Stomach (tissue), 19 donors: Measurements from ENCODE around the gene DBNL. TPM values are rescaled to one million over a fixed set of nuclear protein-coding genes. Genes with fewer than 3 reads are reported as not detected.
"Not testable (repeated sequence)": the region's sequence is repeated elsewhere in the genome, so short reads cannot be mapped to it uniquely, and the experiment has no call there.

Source experiments
- DNase-seq, 2 donors: peaks; one replicate each; pipeline versions ENCODE4 v3.0.0 to v3.0.0-alpha.2; 2013 to 2019
- H3K27ac ChIP-seq, 5 donors: fragments of 200-600 bp in 4 of 5; sonication (generic) in 4 of 5; one replicate each; pipeline ENCODE4 v1.5.1; 2013 to 2019; ENCODE audit warnings: mild to moderate bottlenecking in 1 of 5, moderate library complexity in 1 of 5
- H3K27me3 ChIP-seq, 3 donors: fragments of 200-600 bp; sonication (generic); one replicate each; pipeline ENCODE4 v1.5.1; 2017 to 2019; ENCODE audit warnings: mixed run types in 1 of 3
- H3K36me3 ChIP-seq, 4 donors: fragments of 200-600 bp; sonication (generic); 1 replicate in 3 of 4; 2 replicates in 1 of 4; pipeline ENCODE4 v1.5.1; 2016 to 2019
- H3K4me1 ChIP-seq, 4 donors: fragments of 200-600 bp; sonication (generic); one replicate each; pipeline ENCODE4 v1.5.1; 2016 to 2019
- H3K4me3 ChIP-seq, 4 donors: fragments of 200-600 bp; sonication (generic) in 3 of 4; one replicate each; pipeline ENCODE4 v1.5.1; 2016 to 2019; ENCODE audit warnings: mild to moderate bottlenecking in 1 of 4
- H3K9me3 ChIP-seq, 4 donors: fragments of 200-600 bp; sonication (generic); one replicate each; pipeline ENCODE4 v1.5.1; 2016 to 2019
- CTCF ChIP-seq, 7 experiments: fragments of 450-650 bp in 4 of 7; fragments of 200-600 bp in 3 of 7; sonication (generic) in 3 of 7; IDR thresholded peaks; one replicate each; pipeline ENCODE4 v1.5.1; 2016 to 2019; ENCODE audit warnings: antibody characterized with exemption in 7 of 7, control low read depth in 2 of 7, mild to moderate bottlenecking in 1 of 7
- EP300 ChIP-seq: sonication (generic); formaldehyde crosslinking; IDR thresholded peaks from one replicate; pipeline ENCODE4 v1.6.1; 2017; ENCODE audit warnings: antibody characterized with exemption
- POLR2A ChIP-seq, 4 donors: fragments of 450-650 bp; IDR thresholded peaks; one replicate each; pipeline ENCODE4 v1.6.1; 2016; ENCODE audit warnings: antibody characterized with exemption in 4 of 4, control low read depth in 2 of 4, mild to moderate bottlenecking in 1 of 4, moderate library complexity in 1 of 4
- POLR2AphosphoS5 ChIP-seq, 3 donors: sonication (generic); formaldehyde crosslinking; IDR thresholded peaks; one replicate each; pipeline ENCODE4 v1.6.1; 2016; ENCODE audit warnings: antibody characterized with exemption in 3 of 3
- WGBS, 5 donors: extraction: QIAGEN DNeasy Blood & Tissue Kit in 3 of 5; methylation state at CpG; one replicate each; pipeline versions ENCODE4 v1.1.5 to v1.1.7; 2013 to 2018; 5-methylcytosine and 5-hydroxymethylcytosine counted together
- intact Hi-C: fragments of 100-400 bp; cut with DNase I; formaldehyde crosslinking; loops from one replicate; pipeline ENCODE4 v1.15.1; 2023; ENCODE audit warnings: low total_unique reads
- long read RNA-seq, 10 donors: transcript quantifications; one replicate each; lab custom pipeline, GENCODE V29; 2026
- polyA plus RNA-seq, 3 donors: library from polyadenylated mRNA; stranded (reverse); fragments of 200-250 nt; gene quantifications; one replicate each; pipeline ENCODE4 v1.2.3, GENCODE V29; 2013
- total RNA-seq, 5 donors: library from RNA; depleted of rRNA; stranded (reverse); fragments of >200 nt; gene quantifications; one replicate each; pipeline versions ENCODE4 v1.1.0 to v1.2.3, GENCODE V29; 2014 to 2016
- donor health status: healthy with polysubstance abuse.
- donor health status: Bipolar disorder and iron deficiency.
- donor health status: healthy.

The DBNL gene
- total RNA-seq, result 100 to 1,000 TPM in 2 of 5 donors, 10 to 100 TPM in 3; 27.4 to 154 (median 77.8) TPM
- 10 to 100 TPM; 75.9 to 98.7 (median 78.1) TPM for polyA plus RNA-seq
- long read RNA-seq, donor 1, transcript DBNL-210 (13 exons, 1,808 nt), result major isoform, 8 of 18 reads
- long read RNA-seq, donor 1, partial matches to known transcripts, result 10 of 18 reads
- long read RNA-seq, donor 1, other reads (novel, unspliced or antisense), result 0 of 18 reads
- long read RNA-seq, donor 2, transcript DBNL-220 (13 exons, 2,117 nt), result minor isoform, 5 of 13 reads
- long read RNA-seq, donor 2, transcript DBNL-210 (13 exons, 1,808 nt), result major isoform, 8 of 13 reads
- long read RNA-seq, donor 2, partial matches to known transcripts, result 0 of 13 reads
- long read RNA-seq, donor 2, other reads (novel, unspliced or antisense), result 0 of 13 reads
- long read RNA-seq, donor 3, partial matches to known transcripts, result 0 of 3 reads
- long read RNA-seq, donor 3, other reads (novel, unspliced or antisense), result 0 of 3 reads
- long read RNA-seq, donor 4, partial matches to known transcripts, result 0 of 1 reads
- long read RNA-seq, donor 4, other reads (novel, unspliced or antisense), result 0 of 1 reads
- long read RNA-seq, donor 5, transcript DBNL-210 (13 exons, 1,808 nt), result major isoform, 12 of 17 reads
- long read RNA-seq, donor 5, partial matches to known transcripts, result 0 of 17 reads
- long read RNA-seq, donor 5, other reads (novel, unspliced or antisense), result 0 of 17 reads
- long read RNA-seq, donor 6, transcript DBNL-220 (13 exons, 2,117 nt), result minor isoform, 8 of 24 reads
- long read RNA-seq, donor 6, transcript DBNL-210 (13 exons, 1,808 nt), result major isoform, 14 of 24 reads
- long read RNA-seq, donor 6, partial matches to known transcripts, result 0 of 24 reads
- long read RNA-seq, donor 6, other reads (novel, unspliced or antisense), result 0 of 24 reads
- long read RNA-seq, donor 7, transcript DBNL-220 (13 exons, 2,117 nt), result minor isoform, 8 of 28 reads
- long read RNA-seq, donor 7, transcript DBNL-210 (13 exons, 1,808 nt), result major isoform, 19 of 28 reads
- long read RNA-seq, donor 7, partial matches to known transcripts, result 0 of 28 reads
- long read RNA-seq, donor 7, other reads (novel, unspliced or antisense), result 0 of 28 reads
- long read RNA-seq, donor 8, transcript DBNL-210 (13 exons, 1,808 nt), result major isoform, 8 of 12 reads
- long read RNA-seq, donor 8, partial matches to known transcripts, result 0 of 12 reads
- long read RNA-seq, donor 8, other reads (novel, unspliced or antisense), result 0 of 12 reads
- long read RNA-seq, donor 9, partial matches to known transcripts, result 0 of 2 reads
- long read RNA-seq, donor 9, other reads (novel, unspliced or antisense), result 0 of 2 reads
- long read RNA-seq, donor 10, partial matches to known transcripts, result 0 of 13 reads
- long read RNA-seq, donor 10, other reads (novel, unspliced or antisense), result 5 of 13 reads

GRCh38 chr7:44044315-44045225 lies at the start of gene DBNL:
Gene DBNL, plus strand, starts transcription at chr7:44044702. Its CDS starts 36 bp downstream, at chr7:44044738.
- peak in 1 of 4 donors; percentile 53 for TF ChIP-seq POLR2A (IDR thresholded peaks at IDR 0.05)
- TF ChIP-seq CTCF (IDR thresholded peaks at IDR 0.05), result peak in 1 of 7 experiments; percentile 19
- TF ChIP-seq EP300, result no peak
- peak; percentile 61 to 97 (median 89) for TF ChIP-seq POLR2AphosphoS5 (IDR thresholded peaks at IDR 0.05)
- Histone ChIP-seq H3K27me3 (no peaks in the 10 kb centered on the region), H3K27ac (peak within 1 kb of the TSS; percentile 89 to 97 (median 91)), H3K9me3 (no peaks in the 10 kb centered on the region), H3K4me3 (peak within 1 kb of the TSS; percentile 68 to 93 (median 89)), H3K4me1 (peaks cover 33 to 70% (median 63%) of the 10 kb centered on the region in 4 donors), H3K36me3 (peaks cover under 1 to 11% (median 9%) of the 10 kb centered on the region in 4 donors)
- 0 to 1% (median 1%) methylated on average over 26 to 74 of the region's 74 CpGs for WGBS, 5 donors
- intact Hi-C loops, result no loop called here
- peak; percentile 97 for DNase-seq

GRCh38 chr7:43997532-43997931 lies 47.0 kb upstream of the DBNL start, which contains the start of gene SPDYE1:
Gene SPDYE1, plus strand, starts transcription at chr7:43997897. Its CDS starts 2,053 bp downstream, at chr7:43999950.
- H3K4me3 ChIP-seq, H3K27me3 ChIP-seq, DNase-seq, H3K4me1 ChIP-seq, H3K9me3 ChIP-seq, H3K27ac ChIP-seq, H3K36me3 ChIP-seq, intact Hi-C loops: not testable (repeated sequence)
- 77 to 94% (median 88%) methylated on average over 3 of the region's 3 CpGs; no CpG with 5 or more reads in 1 of the 5 donors for WGBS, 5 donors

GRCh38 chr7:44012081-44012480 lies 32.4 kb upstream of the DBNL start:
- WGBS, 5 donors, result 87 to 95% (median 93%) methylated on average over 7 to 8 of the region's 8 CpGs
- H3K27ac ChIP-seq, DNase-seq, H3K9me3 ChIP-seq, H3K4me1 ChIP-seq, H3K27me3 ChIP-seq, H3K4me3 ChIP-seq, intact Hi-C loops: not testable (repeated sequence)
- peaks cover 8 to 51% (median 45%) of the 10 kb centered on the region in 4 donors for H3K36me3 ChIP-seq

GRCh38 chr7:44015090-44015489 lies 29.4 kb upstream of the DBNL start:
- H3K4me1 ChIP-seq, result peaks cover 13 to 26% (median 20%) of the 10 kb centered on the region in 4 donors
- H3K27me3 ChIP-seq, DNase-seq, intact Hi-C loops, H3K9me3 ChIP-seq, H3K4me3 ChIP-seq, H3K27ac ChIP-seq: not testable (repeated sequence)
- WGBS, 5 donors, result 70 to 94% (median 89%) methylated on average over 2 to 10 of the region's 12 CpGs; no CpG with 5 or more reads in 1 of the 5 donors
- peaks cover 6 to 36% (median 29%) of the 10 kb centered on the region in 4 donors for H3K36me3 ChIP-seq
